GM19397 (cell line): ENCODE data around the gene NRSN2.
"Not testable (repeated sequence)": the region's sequence is repeated elsewhere in the genome, so short reads cannot be mapped to it uniquely, and the experiment has no call there.

ENCODE experiments used
- ATAC-seq: cut with Tn5 transposase; IDR thresholded peaks from one replicate; pipeline ENCODE4 v1.9.1; 2021; ENCODE audit warnings: mild to moderate bottlenecking, moderate library complexity; ENCODE audit not compliant: unreplicated experiment

NRSN2 gene

GRCh38 chr20:353166-353565, 6.3 kb downstream of the NRSN2 start:
- ATAC-seq, result no peak

GRCh38 chr20:354298-354977, 7.5 kb downstream of the NRSN2 start:
- ATAC-seq, result peak; percentile 80

GRCh38 chr20:356154-356553, 9.2 kb downstream of the NRSN2 start:
- ATAC-seq, result not testable (repeated sequence)

GRCh38 chr20:356745-357144, 9.8 kb downstream of the NRSN2 start:
- no peak for ATAC-seq

GRCh38 chr20:358891-359555, 12.1 kb downstream of the NRSN2 start:
- no peak for ATAC-seq

- ATAC-seq, result no peak
These were observed 14.7 kb downstream of the NRSN2 start for GRCh38 chr20:361561-361960.

GRCh38 chr20:362271-363254, 15.7 kb downstream of the NRSN2 start:
- ATAC-seq, result no peak

GRCh38 chr20:363319-364078, 16.6 kb downstream of the NRSN2 start:
- ATAC-seq, result no peak

GRCh38 chr20:364905-365794, 18.2 kb downstream of the NRSN2 start:
- no peak for ATAC-seq

GRCh38 chr20:366041-366718, 19.3 kb downstream of the NRSN2 start:
- no peak for ATAC-seq

GRCh38 chr20:366719-367485, 20.0 kb downstream of the NRSN2 start:
- no peak for ATAC-seq

- ATAC-seq, result no peak
These were observed 20.6 kb downstream of the NRSN2 start for GRCh38 chr20:367486-367887.

- ATAC-seq, result no peak
These were observed 22.0 kb downstream of the NRSN2 start for GRCh38 chr20:368915-369314.

GRCh38 chr20:370151-370600, 23.3 kb downstream of the NRSN2 start:
- no peak for ATAC-seq

- ATAC-seq, result no peak
These were observed 24.3 kb downstream of the NRSN2 start for GRCh38 chr20:370977-371754.

- ATAC-seq, result no peak
These were observed 25.0 kb downstream of the NRSN2 start for GRCh38 chr20:371755-372542.
